Measurements from ENCODE around the gene EFS.

EFS gene

GRCh38 chr14:23378612-23379220 lies 13.7 kb upstream of the EFS start:
- no peak for DNase-seq (ENCODE audit: low spot score)

GRCh38 chr14:23377573-23378563 lies 12.9 kb upstream of the EFS start:
- no peak for DNase-seq (ENCODE audit: low spot score)

GRCh38 chr14:23377198-23377550 lies 12.2 kb upstream of the EFS start:
- no peak for DNase-seq (ENCODE audit: low spot score)

GRCh38 chr14:23376482-23377197 lies 11.7 kb upstream of the EFS start, which contains the start of gene CMTM5:
Gene CMTM5 (plus strand): TSS chr14:23377046. CDS start chr14:23377252, 206 bp downstream.
- no peak for DNase-seq (ENCODE audit: low spot score)

- DNase-seq (ENCODE audit: low spot score): no peak
Measured at GRCh38 chr14:23375527-23376251, 10.7 kb upstream of the EFS start.

- DNase-seq (ENCODE audit: low spot score): no peak
Measured at GRCh38 chr14:23373041-23373440, 8.1 kb upstream of the EFS start.

GRCh38 chr14:23372509-23372908 lies 7.5 kb upstream of the EFS start, which contains the start of gene IL25:
Gene IL25 (plus strand): TSS chr14:23372809.
- DNase-seq (ENCODE audit: low spot score): no peak

GRCh38 chr14:23371865-23372264 lies 6.9 kb upstream of the EFS start:
- no peak for DNase-seq (ENCODE audit: low spot score)

- no peak for DNase-seq (ENCODE audit: low spot score)
Measured at GRCh38 chr14:23370221-23370620, 5.2 kb upstream of the EFS start.

GRCh38 chr14:23366426-23366921 lies 1.5 kb upstream of the EFS start:
- no peak for DNase-seq (ENCODE audit: low spot score)

- no peak for DNase-seq (ENCODE audit: low spot score)
Measured at GRCh38 chr14:23365732-23366425, 907 bp upstream of the EFS start.

GRCh38 chr14:23364164-23365035 lies 572 bp downstream of the EFS start:
- no peak for DNase-seq (ENCODE audit: low spot score)

- peak; percentile 31 for DNase-seq (ENCODE audit: low spot score)
Measured at GRCh38 chr14:23362200-23362599, 2.8 kb downstream of the EFS start.

GRCh38 chr14:23361763-23362162 lies 3.2 kb downstream of the EFS start:
- no peak for DNase-seq (ENCODE audit: low spot score)

- peak; percentile 39 for DNase-seq (ENCODE audit: low spot score)
Measured at GRCh38 chr14:23361320-23361719, 3.7 kb downstream of the EFS start.

- DNase-seq (ENCODE audit: low spot score): no peak
Measured at GRCh38 chr14:23360496-23360895, 4.5 kb downstream of the EFS start.

GRCh38 chr14:23359722-23360447 lies 5.1 kb downstream of the EFS start:
- DNase-seq (ENCODE audit: low spot score): no peak

- DNase-seq (ENCODE audit: low spot score): no peak
Measured at GRCh38 chr14:23359167-23359626, 5.8 kb downstream of the EFS start.

- DNase-seq (ENCODE audit: low spot score): no peak
Measured at GRCh38 chr14:23358553-23359166, 6.3 kb downstream of the EFS start.
